SU-DHL-6 (cell line): ENCODE results near the gene ARCN1.

ENCODE experiments used
- H2AFZ ChIP-seq: fragments of 200-600 bp; sonication (generic); 2 replicates; pipeline ENCODE4 v1.6.1; 2014; ENCODE audit warnings: low read depth, mild to moderate bottlenecking, moderate library complexity, mixed read lengths, antibody characterized with exemption, low read length; ENCODE audit not compliant: severe bottlenecking
- H3F3A ChIP-seq: fragments of 200-600 bp; shearing (Covaris generic); 2 replicates; pipeline ENCODE4 v1.6.0; 2016; ENCODE audit warnings: antibody characterized with exemption, mild to moderate bottlenecking; ENCODE audit not compliant: insufficient read depth
- H3K27ac ChIP-seq: fragments of 200-600 bp; sonication (generic); 2 replicates; pipeline ENCODE4 v1.5.1; 2016; ENCODE audit warnings: low read depth, mild to moderate bottlenecking, low read length, moderate library complexity, mixed read lengths
- H3K27me3 ChIP-seq: fragments of 200-600 bp; sonication (generic), shearing (Covaris generic); 2 replicates; pipeline ENCODE4 v1.6.0; 2014; ENCODE audit warnings: mild to moderate bottlenecking, low read length
- H3K36me3 ChIP-seq: fragments of 200-600 bp; sonication (generic); 2 replicates; pipeline ENCODE4 v1.6.1; 2014; ENCODE audit warnings: mild to moderate bottlenecking, low read length, mixed read lengths
- H3K4me2 ChIP-seq: fragments of 300-600, 200-600 bp; shearing (Covaris generic), sonication (generic); 2 replicates; pipeline ENCODE4 v1.6.0; 2014; ENCODE audit warnings: low read length, low read depth, mild to moderate bottlenecking; ENCODE audit not compliant: poor library complexity, severe bottlenecking
- H3K4me3 ChIP-seq: fragments of 200-600 bp; sonication (generic); 2 replicates; pipeline ENCODE4 v1.5.1; 2014; ENCODE audit warnings: antibody characterized with exemption, low read length, mild to moderate bottlenecking, mixed read lengths; ENCODE audit not compliant: insufficient read depth, poor library complexity, severe bottlenecking
- H3K79me2 ChIP-seq: fragments of 200-600 bp; sonication (generic); 2 replicates; pipeline ENCODE4 v1.6.1; 2014; ENCODE audit warnings: mild to moderate bottlenecking, low read length, moderate library complexity; ENCODE audit not compliant: insufficient read depth
- H3K9ac ChIP-seq: fragments of 200-600 bp; sonication (generic); 2 replicates; pipeline ENCODE4 v1.7.0; 2014; ENCODE audit warnings: mild to moderate bottlenecking, low read length
- H3K9me2 ChIP-seq: fragments of 200-600 bp; sonication (generic); replicated peaks from 2 replicates; pipeline ENCODE4 v1.6.1; 2014; ENCODE audit warnings: low read length; ENCODE audit not compliant: insufficient read depth
- H3K9me3 ChIP-seq: fragments of 200-600 bp; sonication (generic); 2 replicates; pipeline ENCODE4 v1.6.1; 2014; ENCODE audit warnings: low read length, mixed read lengths; ENCODE audit not compliant: insufficient read depth
- H4K20me1 ChIP-seq: fragments of 200-600 bp; sonication (generic); 2 replicates; pipeline ENCODE4 v1.6.1; 2014; ENCODE audit warnings: low read depth, mild to moderate bottlenecking, antibody characterized with exemption, low read length, moderate library complexity, mixed read lengths
- EZH2phosphoT487 ChIP-seq: fragments of 200-600 bp; sonication (generic), shearing (Covaris generic); conservative IDR thresholded peaks from 2 replicates; pipeline ENCODE4 v1.6.1; 2018; ENCODE audit warnings: mild to moderate bottlenecking, antibody characterized with exemption, low read length, moderate library complexity, mixed read lengths
- TF ChIP-seq, protein P1 (sequence below): fragments of 200-600 bp; sonication (generic); IDR thresholded peaks from one replicate; pipeline ENCODE4 v1.5.1; 2017; ENCODE audit warnings: antibody characterized with exemption, mild to moderate bottlenecking, low read length, moderate library complexity; ENCODE audit not compliant: insufficient read depth, poor library complexity, severe bottlenecking

The ARCN1 gene

GRCh38 chr11:118528511-118528910 lies 43.7 kb upstream of the ARCN1 start:
- H3K27me3 ChIP-seq: no peaks in the 10 kb centered on the region
- H3K4me2 ChIP-seq: no peak overlapping the region
- H3K27ac ChIP-seq: no peak overlapping the region
- no peaks in the 10 kb centered on the region for H3K79me2 ChIP-seq
- no peak overlapping the region for H3K4me3 ChIP-seq
- H2AFZ ChIP-seq: no peak overlapping the region
- no peaks in the 10 kb centered on the region for H3K9me3 ChIP-seq
- H3F3A ChIP-seq: peaks cover 10% of the 10 kb centered on the region; the same call in 1 of the 2 replicates
- H3K9me2 ChIP-seq: no peaks in the 10 kb centered on the region
- no peaks in the 10 kb centered on the region for H3K36me3 ChIP-seq
- no peak overlapping the region for H3K9ac ChIP-seq
- H4K20me1 ChIP-seq: no peaks in the 10 kb centered on the region
- TF ChIP-seq, protein P1, sequence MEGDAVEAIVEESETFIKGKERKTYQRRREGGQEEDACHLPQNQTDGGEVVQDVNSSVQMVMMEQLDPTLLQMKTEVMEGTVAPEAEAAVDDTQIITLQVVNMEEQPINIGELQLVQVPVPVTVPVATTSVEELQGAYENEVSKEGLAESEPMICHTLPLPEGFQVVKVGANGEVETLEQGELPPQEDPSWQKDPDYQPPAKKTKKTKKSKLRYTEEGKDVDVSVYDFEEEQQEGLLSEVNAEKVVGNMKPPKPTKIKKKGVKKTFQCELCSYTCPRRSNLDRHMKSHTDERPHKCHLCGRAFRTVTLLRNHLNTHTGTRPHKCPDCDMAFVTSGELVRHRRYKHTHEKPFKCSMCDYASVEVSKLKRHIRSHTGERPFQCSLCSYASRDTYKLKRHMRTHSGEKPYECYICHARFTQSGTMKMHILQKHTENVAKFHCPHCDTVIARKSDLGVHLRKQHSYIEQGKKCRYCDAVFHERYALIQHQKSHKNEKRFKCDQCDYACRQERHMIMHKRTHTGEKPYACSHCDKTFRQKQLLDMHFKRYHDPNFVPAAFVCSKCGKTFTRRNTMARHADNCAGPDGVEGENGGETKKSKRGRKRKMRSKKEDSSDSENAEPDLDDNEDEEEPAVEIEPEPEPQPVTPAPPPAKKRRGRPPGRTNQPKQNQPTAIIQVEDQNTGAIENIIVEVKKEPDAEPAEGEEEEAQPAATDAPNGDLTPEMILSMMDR: no peak
- TF ChIP-seq EZH2phosphoT487: no peak

DNA sequence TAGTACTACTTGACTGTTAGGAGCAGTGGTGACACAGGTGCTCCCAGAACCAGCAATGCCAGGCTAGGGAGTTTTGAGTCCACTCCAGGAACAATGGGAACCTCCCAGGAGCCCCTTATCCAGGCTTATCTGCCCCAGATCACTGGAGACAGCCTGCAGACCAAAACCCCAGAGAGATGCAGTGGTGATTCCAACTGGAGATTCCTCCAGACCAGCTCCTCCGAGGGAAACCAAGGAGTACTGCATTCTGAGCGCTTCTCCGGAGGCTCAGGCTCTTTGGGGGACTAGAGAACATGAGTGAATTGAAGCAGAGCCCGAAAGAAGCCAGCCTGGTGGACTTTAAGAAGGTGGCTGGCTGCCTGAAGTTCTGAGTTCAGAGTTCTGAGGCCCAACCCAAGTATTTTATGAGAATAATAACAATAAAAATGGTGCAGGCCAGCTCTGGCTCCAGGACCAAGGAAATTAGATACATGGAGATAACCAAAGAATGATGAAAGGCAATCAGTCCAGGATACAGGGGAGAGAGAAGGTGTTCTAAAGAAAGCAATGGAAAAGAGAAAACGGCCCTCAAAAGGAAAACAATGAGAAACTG lies 42.5 kb upstream of the ARCN1 start:
- no peaks in the 10 kb centered on the region for H3K79me2 ChIP-seq
- TF ChIP-seq EZH2phosphoT487: no peak
- H3K36me3 ChIP-seq: no peaks in the 10 kb centered on the region
- no peaks in the 10 kb centered on the region for H3K9me2 ChIP-seq
- H2AFZ ChIP-seq: no peak overlapping the region
- no peak overlapping the region for H3K27ac ChIP-seq
- H3K4me2 ChIP-seq: peak overlapping the region; percentile 62
- no peaks in the 10 kb centered on the region for H3K9me3 ChIP-seq
- no peaks in the 10 kb centered on the region for H3K27me3 ChIP-seq
- peak overlapping the region; percentile 86 for H3K4me3 ChIP-seq
- H3F3A ChIP-seq: peaks cover 10% of the 10 kb centered on the region; the same call in 1 of the 2 replicates
- H3K9ac ChIP-seq: peak overlapping the region; percentile 62; the same call in 1 of the 2 replicates
- no peaks in the 10 kb centered on the region for H4K20me1 ChIP-seq

DNA sequence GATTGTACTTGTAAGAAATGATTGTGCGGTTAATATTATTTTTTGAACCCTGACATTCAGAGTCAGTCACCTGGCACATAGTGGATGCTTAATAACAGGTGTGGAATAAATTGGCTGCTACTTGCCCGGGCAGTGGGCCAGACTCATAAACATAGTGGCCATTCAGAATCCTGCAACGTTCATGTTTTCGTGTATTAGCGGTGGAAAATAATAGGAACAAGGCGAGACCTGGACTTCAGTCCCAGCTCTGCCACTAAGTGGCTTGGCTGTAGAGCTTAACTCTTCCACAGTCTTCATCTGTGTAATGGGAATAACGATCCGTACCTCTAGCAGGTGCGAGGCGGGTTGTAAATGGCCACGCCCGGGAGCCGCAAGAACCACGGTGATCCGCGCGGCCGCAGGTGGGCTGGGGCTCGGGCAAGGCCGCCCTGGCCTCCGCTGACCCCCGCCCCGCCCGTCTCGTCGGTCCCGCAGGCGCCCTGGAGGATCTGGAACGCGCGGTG lies 42.0 kb upstream of the ARCN1 start:
- Histone ChIP-seq H3K4me2 (peak overlapping the region; percentile 62), H3K9ac (peak overlapping the region; percentile 62), H4K20me1 (no peaks in the 10 kb centered on the region), H3K9me2 (no peaks in the 10 kb centered on the region), H3K4me3 (peak overlapping the region; percentile 86), H3F3A (peaks cover 10% of the 10 kb centered on the region; the same call in 1 of the 2 replicates), H3K27me3 (no peaks in the 10 kb centered on the region), H3K27ac (no peak overlapping the region), H3K9me3 (no peaks in the 10 kb centered on the region), H3K36me3 (no peaks in the 10 kb centered on the region), H2AFZ (peak overlapping the region; percentile 84), H3K79me2 (no peaks in the 10 kb centered on the region)
- TF ChIP-seq, protein P1: no peak
- TF ChIP-seq EZH2phosphoT487: no peak

GRCh38 chr11:118530683-118531596 lies 41.3 kb upstream of the ARCN1 start, which contains the start of gene TMEM25:
TSS of gene TMEM25 (plus strand) at chr11:118531192. CDS start at chr11:118531802, 610 bp downstream.
- H2AFZ ChIP-seq: peak within 1 kb of the TSS; percentile 84
- no peaks in the 10 kb centered on the region for H3K9me3 ChIP-seq
- H3K27me3 ChIP-seq: no peaks in the 10 kb centered on the region
- no peaks in the 10 kb centered on the region for H3K79me2 ChIP-seq
- H4K20me1 ChIP-seq: no peaks in the 10 kb centered on the region
- H3K4me3 ChIP-seq: peak within 1 kb of the TSS; percentile 86
- H3F3A ChIP-seq: peaks cover 9% of the 10 kb centered on the region; the same call in 1 of the 2 replicates
- H3K9ac ChIP-seq: peak within 1 kb of the TSS; percentile 62
- TF ChIP-seq EZH2phosphoT487: no peak
- TF ChIP-seq, protein P1: no peak
- peak within 1 kb of the TSS; percentile 62 for H3K4me2 ChIP-seq
- H3K9me2 ChIP-seq: no peaks in the 10 kb centered on the region
- no peak within 1 kb of the TSS for H3K27ac ChIP-seq
- no peaks in the 10 kb centered on the region for H3K36me3 ChIP-seq
